Inflammatory macrophage treated with lipopolysaccharide for 1 hour (primary cell): ENCODE measurements around the gene PRKN.
"Not testable (repeated sequence)": the region's sequence is repeated elsewhere in the genome, so short reads cannot be mapped to it uniquely, and the experiment has no call there.

ENCODE experiments used
- DNase-seq, 2 donors: peaks; one replicate each; pipeline ENCODE4 v3.0.0-alpha.2; 2020 to 2022

The PRKN gene

GRCh38 chr6:161313475-161313874, 1414.1 kb downstream of the PRKN start:
- not testable (repeated sequence) for DNase-seq

GRCh38 chr6:161309774-161310173, 1417.8 kb downstream of the PRKN start:
- DNase-seq = not testable (repeated sequence)

DNA sequence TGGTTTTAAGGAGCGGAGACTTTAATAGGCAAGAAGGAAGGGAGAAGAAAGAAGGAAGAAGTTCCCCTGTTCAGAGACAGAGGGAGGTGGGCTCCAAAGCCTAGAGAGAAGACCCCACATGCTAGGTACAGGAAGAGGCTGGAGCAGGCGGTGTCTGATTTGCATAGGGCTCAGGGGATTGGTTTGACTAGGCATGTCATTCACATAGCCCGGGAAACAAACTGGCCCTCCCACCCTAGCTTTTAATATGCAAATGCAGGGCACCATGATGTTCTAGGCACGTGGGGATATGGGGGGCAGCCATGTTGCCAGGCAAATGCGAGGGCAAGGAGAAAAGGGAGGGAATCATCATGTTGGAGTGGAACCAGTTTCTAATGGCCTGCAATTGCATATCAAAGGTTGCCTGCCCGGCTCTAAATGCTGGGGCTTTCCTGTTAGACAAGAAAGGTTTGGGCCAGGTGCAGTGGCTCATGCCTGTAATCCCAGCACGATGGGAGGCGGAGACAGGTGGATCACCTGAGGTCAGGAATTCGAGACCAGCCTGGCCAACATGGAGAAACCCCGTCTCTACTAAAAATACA, 1419.4 kb downstream of the PRKN start:
- DNase-seq = no peak

DNA sequence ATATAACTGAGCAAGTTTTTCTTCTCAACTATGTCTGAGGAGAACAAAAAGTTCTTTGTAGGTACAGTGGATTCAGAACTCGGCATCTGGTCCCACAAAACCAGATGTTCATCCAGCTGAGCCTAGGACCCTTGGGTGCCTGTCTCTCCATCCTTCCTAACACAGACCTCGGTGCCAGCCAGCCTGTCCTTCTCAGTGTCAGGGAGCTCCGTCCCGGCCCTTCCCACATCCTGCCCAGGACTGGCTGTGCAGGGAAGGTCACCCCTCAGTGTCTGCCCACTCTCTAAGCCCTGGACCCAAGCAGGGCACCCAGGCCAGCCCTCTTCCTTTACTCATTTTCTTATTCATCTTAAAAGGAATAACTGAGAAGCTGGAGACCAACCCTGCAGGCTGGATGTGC, 1421.7 kb downstream of the PRKN start:
- DNase-seq = no peak

DNA sequence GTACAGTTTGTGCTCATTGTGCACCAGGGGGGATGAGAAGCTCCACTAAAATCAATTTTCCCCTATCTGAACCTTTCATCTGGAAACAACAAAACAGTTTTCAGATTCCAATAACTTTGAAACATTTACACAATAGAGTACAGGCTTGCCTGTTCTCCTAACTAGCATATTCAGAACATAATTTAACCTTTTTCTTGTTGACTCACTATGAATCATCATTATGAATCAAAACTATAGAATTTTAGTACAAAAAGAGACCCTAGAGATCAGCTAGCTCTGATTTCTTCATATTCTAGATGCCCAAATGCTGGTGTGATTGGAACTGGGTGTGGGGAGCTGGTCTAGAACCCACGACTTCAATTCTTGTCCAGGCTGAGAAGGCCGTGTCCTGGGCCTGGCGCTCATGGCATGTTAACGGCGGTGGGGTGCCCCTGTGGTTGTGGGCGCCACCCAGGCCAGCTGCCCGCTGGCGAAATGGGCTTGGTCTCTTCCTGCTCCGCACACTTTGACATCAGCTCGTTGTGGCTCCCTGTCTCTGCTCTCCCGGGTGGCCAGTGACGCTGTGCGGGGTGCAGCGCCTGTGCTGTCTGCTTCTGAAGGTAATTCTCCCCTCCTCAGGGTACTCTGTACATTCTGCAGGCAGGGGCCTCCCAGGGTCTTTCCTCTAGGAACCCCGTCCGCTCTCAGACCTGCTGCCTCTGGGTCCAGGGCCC, 1423.8 kb downstream of the PRKN start:
- DNase-seq = no peak

- DNase-seq = no peak
Observed at GRCh38 chr6:161302949-161303348, 1424.6 kb downstream of the PRKN start.

- DNase-seq = no peak
Observed at GRCh38 chr6:161301338-161301737, 1426.2 kb downstream of the PRKN start.

GRCh38 chr6:161300823-161301222, 1426.7 kb downstream of the PRKN start:
- no peak for DNase-seq

GRCh38 chr6:161299726-161300125, 1427.8 kb downstream of the PRKN start:
- DNase-seq = no peak
